HG03575 (cell line): Measurements from ENCODE around the gene STX17.
"Not testable (repeated sequence)": the region's sequence is repeated elsewhere in the genome, so short reads cannot be mapped to it uniquely, and the experiment has no call there.

Experiments used
- ATAC-seq: cut with Tn5 transposase; IDR thresholded peaks from one replicate; pipeline ENCODE4 v1.9.1; 2021; ENCODE audit not compliant: unreplicated experiment, insufficient number of reproducible peaks, low FRiP score; ENCODE audit errors: extremely low read depth

The STX17 gene

GRCh38 chr9:99906403-99907207 is at the start of gene STX17:
TSS of gene STX17 (plus strand) at chr9:99906654. CDS start at chr9:99915240, 8,586 bp downstream.
- ATAC-seq, result peak; percentile 53

- not testable (repeated sequence) for ATAC-seq
Observed at GRCh38 chr9:99857576-99857975, 48.9 kb upstream of the STX17 start.

GRCh38 chr9:99858087-99858486 is 48.4 kb upstream of the STX17 start:
- ATAC-seq, result no peak

GRCh38 chr9:99859243-99859980 is 47.0 kb upstream of the STX17 start:
- ATAC-seq, result no peak

GRCh38 chr9:99860266-99860665 is 46.2 kb upstream of the STX17 start:
- ATAC-seq, result no peak

GRCh38 chr9:99863955-99864354 is 42.5 kb upstream of the STX17 start:
- no peak for ATAC-seq

- ATAC-seq, result no peak
Observed at GRCh38 chr9:99866398-99866797, 40.1 kb upstream of the STX17 start.

- ATAC-seq, result no peak
Observed at GRCh38 chr9:99867536-99867935, 38.9 kb upstream of the STX17 start.

GRCh38 chr9:99867968-99868367 is 38.5 kb upstream of the STX17 start:
- no peak for ATAC-seq

- peak; percentile 88 for ATAC-seq
Observed at GRCh38 chr9:99868845-99869244, 37.6 kb upstream of the STX17 start.

GRCh38 chr9:99870126-99870525 is 36.3 kb upstream of the STX17 start:
- ATAC-seq, result no peak

GRCh38 chr9:99873531-99873930 is 32.9 kb upstream of the STX17 start:
- ATAC-seq, result no peak

GRCh38 chr9:99873943-99874584 is 32.4 kb upstream of the STX17 start:
- no peak for ATAC-seq

- no peak for ATAC-seq
Observed at GRCh38 chr9:99876190-99876589, 30.3 kb upstream of the STX17 start.

- no peak for ATAC-seq
Observed at GRCh38 chr9:99878651-99879050, 27.8 kb upstream of the STX17 start.

- no peak for ATAC-seq
Observed at GRCh38 chr9:99881769-99882168, 24.7 kb upstream of the STX17 start.

GRCh38 chr9:99885747-99886146 is 20.7 kb upstream of the STX17 start:
- no peak for ATAC-seq

- no peak for ATAC-seq
Observed at GRCh38 chr9:99889120-99889519, 17.3 kb upstream of the STX17 start.

GRCh38 chr9:99894826-99895225 is 11.6 kb upstream of the STX17 start:
- ATAC-seq, result no peak

GRCh38 chr9:99895510-99895909 is 10.9 kb upstream of the STX17 start:
- no peak for ATAC-seq
